GM19099 (cell line): ENCODE results near the gene CXCL16.

Source experiments
- POLR2A ChIP-seq: IDR thresholded peaks from 3 replicates; pipeline ENCODE4 v1.6.1; 2011; ENCODE audit warnings: low read depth; ENCODE audit not compliant: insufficient read length; ENCODE audit errors: extremely low read depth

Gene CXCL16

DNA sequence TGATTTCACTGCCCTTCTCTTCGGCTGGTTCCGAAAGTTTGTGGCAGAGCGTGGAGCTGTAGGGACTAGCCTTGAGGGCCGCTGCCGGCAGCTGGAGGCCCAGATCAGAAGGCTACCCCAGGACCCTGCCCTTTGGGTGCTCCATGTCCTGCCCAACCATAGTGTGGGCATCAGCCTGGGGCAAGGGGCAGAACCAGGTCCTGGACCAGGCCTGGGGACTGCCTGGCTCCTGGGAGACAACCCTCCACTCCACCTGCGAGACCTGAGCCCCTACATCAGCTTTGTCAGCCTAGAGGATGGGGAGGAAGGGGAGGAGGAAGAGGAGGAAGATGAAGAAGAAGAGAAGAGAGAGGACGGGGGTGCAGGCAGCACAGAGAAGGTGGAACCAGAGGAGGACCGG, 856 bp upstream of the CXCL16 start:
- no peak for TF ChIP-seq POLR2A

DNA sequence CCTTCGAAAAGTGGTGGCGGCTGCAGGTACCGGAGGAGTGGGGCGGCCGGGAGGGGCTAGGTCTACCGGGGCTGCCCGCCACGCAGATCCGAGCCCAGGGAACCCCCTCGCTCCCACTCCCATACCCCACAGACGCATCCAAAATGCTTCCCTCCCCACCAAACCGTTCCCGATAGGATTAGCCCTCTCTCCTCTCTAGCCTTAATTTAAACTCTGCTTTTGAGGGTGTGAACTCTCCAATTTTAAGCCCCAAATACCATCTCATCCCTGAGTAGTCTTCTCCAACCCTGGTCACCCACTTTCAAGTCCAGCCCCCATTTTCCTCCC, 260 bp upstream of the CXCL16 start:
- TF ChIP-seq POLR2A = no peak

GRCh38 chr17:4738136-4739121, 1.3 kb downstream of the CXCL16 start:
- no peak for TF ChIP-seq POLR2A

GRCh38 chr17:4735876-4736651, 3.7 kb downstream of the CXCL16 start:
- no peak for TF ChIP-seq POLR2A

DNA sequence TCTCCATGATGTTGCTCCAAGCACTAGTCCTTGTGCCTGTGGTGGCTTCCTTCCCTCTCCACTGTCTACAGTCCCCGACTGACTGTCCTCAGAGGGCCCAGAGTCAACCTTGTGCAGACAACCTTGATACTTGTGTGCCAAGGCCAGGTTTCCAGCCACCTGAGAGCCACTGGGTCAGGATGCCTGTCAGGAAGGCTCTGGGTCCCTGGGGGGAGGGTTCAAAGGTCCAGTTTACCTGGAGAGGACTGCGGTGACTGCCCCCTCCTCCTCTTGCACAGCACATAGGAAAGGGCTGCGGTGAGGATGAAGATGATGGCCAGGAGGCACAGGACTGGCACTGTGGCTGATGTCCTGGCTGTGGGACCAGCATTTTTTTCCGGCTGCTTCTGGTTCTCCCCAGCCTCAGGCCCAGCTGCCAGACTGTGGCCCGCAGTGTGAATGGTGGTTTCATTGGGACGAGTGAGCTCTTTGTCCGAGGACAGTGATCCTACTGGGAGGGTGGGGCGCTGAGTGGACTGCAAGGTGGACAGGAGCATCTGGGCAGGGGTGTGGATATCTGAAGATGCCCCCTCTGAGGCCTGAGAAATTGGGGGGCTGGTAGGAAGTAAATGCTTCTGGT, 4.8 kb downstream of the CXCL16 start:
- no peak for TF ChIP-seq POLR2A

- TF ChIP-seq POLR2A = no peak
These were observed 6.6 kb downstream of the CXCL16 start for GRCh38 chr17:4733073-4733531.

DNA sequence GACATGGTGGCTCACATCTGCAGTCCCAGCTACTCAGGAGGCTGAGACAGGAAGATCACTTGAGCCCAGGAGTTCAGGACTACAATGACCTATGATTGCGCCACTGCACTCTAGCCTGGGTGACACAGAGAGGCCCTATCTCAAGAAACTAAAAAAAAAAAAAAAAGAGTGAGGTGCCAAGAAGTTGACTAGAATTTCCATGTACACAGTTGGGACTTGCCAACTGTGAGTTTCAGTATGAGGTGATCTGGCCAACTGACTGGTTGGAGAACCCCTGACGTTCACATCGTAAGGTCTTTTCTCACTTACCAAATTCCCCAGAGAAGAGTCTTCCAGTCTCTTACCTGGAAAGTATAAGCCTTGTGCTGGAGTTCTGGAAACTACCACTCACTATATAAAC, 11.6 kb downstream of the CXCL16 start:
- TF ChIP-seq POLR2A = no peak

GRCh38 chr17:4725646-4726310, 13.9 kb downstream of the CXCL16 start:
- TF ChIP-seq POLR2A = no peak

DNA sequence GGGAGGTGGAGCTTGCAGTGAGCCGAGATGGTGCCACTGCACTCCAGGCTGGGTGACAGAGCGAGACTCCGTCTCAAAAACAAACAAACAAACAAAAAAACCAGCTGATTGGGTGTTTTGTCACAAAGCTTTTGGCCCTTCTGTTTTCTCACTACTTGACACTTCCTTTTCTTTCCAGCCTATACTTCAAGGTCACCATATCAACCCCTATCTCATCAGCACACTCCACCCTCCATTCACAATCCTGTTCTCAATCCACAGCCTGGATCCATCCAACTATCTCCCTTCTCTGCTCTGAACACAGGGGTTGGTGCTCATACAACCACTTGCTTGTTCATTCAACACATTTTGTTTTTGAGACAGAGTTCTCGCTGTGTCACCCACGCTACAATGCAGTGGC, 15.1 kb downstream of the CXCL16 start:
- no peak for TF ChIP-seq POLR2A

GRCh38 chr17:4722678-4723240, 17.0 kb downstream of the CXCL16 start:
- no peak for TF ChIP-seq POLR2A

DNA sequence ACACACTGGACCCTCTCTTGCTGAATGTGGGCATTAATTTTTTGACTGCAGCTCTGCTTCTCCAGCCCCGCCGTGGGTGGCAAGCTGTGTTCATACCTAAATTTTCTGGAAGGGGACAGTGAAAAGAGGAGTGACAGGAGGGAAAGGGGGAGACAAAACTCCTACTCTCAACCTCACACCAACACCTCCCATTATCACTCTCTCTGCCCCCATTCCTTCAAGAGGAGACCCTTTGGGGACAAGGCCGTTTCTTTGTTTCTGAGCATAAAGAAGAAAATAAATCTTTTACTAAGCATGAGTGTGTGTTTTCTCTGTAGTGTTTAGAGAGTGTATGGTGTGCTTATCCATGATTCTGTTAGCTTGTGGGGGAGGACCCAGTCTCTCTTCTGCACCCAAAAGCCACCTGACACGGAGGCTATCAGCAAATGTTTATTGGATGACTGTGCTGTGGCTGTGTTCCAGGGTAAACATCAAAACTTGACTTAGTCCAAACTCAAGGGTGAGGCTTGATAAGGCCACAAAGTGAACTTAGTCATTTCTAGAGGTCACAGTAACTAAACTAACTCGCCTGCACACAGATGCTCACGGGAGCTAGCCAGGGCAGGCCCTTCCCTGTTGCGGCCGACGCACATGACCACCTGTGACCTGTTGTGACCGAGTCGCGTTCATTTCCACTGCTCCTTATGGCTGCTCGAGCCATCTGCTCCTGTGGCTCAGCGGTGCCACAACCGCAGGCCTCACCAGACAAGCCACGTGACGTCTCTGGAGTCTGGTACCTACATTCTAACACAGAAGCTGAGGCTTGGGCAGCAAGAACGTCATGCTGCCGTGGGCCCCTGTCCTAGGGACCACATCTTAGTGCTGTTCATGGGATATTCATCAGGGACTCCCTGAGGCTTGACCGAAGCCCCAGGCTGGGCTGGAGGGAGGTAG, 18.3 kb downstream of the CXCL16 start:
- TF ChIP-seq POLR2A = no peak

DNA sequence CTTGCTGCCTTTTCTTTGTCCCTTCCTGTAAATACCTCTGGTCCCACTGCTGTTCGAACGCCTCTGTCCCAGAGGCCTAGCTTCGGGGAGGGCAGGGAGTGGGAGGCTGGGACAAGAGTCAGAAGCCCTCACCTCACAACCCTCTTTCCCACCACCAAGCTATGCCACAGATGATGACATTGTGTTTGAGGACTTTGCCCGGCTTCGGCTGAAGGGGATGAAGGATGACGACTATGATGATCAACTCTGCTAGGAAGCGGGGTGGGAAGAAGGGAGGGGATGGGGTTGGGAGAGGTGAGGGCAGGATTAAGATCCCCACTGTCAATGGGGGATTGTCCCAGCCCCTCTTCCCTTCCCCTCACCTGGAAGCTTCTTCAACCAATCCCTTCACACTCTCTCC, 18.9 kb downstream of the CXCL16 start:
- TF ChIP-seq POLR2A = no peak

GRCh38 chr17:4719684-4720221, 20.0 kb downstream of the CXCL16 start:
- TF ChIP-seq POLR2A = no peak
